HEK293 (cell line): ENCODE results near the gene CACNB2.

ENCODE experiments used
- CTCF ChIA-PET: fragments of 350-600 bp; formaldehyde crosslinking; extraction: SDS; loops from one replicate; lab custom pipeline; 2021; ENCODE audit warnings: antibody characterized with exemption; lab: Yijun Ruan, JAX
- POLR2A ChIA-PET: fragments of 300-600 bp; formaldehyde crosslinking; extraction: SDS; loops from one replicate; lab custom pipeline; 2020; ENCODE audit warnings: antibody characterized with exemption, inconsistent platforms; lab: Yijun Ruan, JAX
- H3K27ac ChIP-seq: fragments of 200-500 bp; sonication (Bioruptor generic); 2 replicates; pipeline ENCODE4 v1.5.1; 2014; ENCODE audit warnings: low read depth, low read length, control low read depth, inconsistent platforms; ENCODE audit errors: extremely low read depth
- H3K36me3 ChIP-seq, 2 experiments: fragments of 200-500 bp in 1 of 2; sonication (Bioruptor generic) in 1 of 2; 1 replicate in 1 of 2; 2 replicates in 1 of 2; pipeline ENCODE4 v1.5.1; 2014 to 2017; ENCODE audit warnings: inconsistent platforms in 2 of 2, low read length in 2 of 2; ENCODE audit not compliant: control insufficient read depth in 2 of 2, insufficient read depth in 1 of 2
- H3K4me1 ChIP-seq: fragments of 200-500 bp; sonication (Bioruptor generic); 2 replicates; pipeline ENCODE4 v1.5.1; 2014; ENCODE audit warnings: mild to moderate bottlenecking, low read length, inconsistent platforms; ENCODE audit not compliant: control insufficient read depth, insufficient read depth
- H3K4me3 ChIP-seq: 2 replicates; pipeline ENCODE4 v1.5.1; 2011; ENCODE audit warnings: low read depth, mild to moderate bottlenecking, control low read depth, low read length, moderate library complexity
- H3K9me3 ChIP-seq: fragments of 200-500 bp; sonication (Bioruptor generic); 2 replicates; pipeline ENCODE4 v1.5.1; 2014; ENCODE audit warnings: low read depth, low read length, inconsistent platforms; ENCODE audit not compliant: control insufficient read depth, insufficient read depth
- KLF7 ChIP-seq: fragments of 450-650 bp; formaldehyde crosslinking; IDR thresholded peaks from 2 replicates; pipeline ENCODE4 v1.5.1; 2016; ENCODE audit warnings: missing biosample characterization, missing genetic modification characterization, borderline replicate concordance
- ZBTB21 ChIP-seq: fragments of 450-650 bp; formaldehyde crosslinking; IDR thresholded peaks from 2 replicates; pipeline ENCODE4 v1.5.1; 2017; ENCODE audit warnings: missing biosample characterization, missing genetic modification characterization
- ZNF140 ChIP-seq: fragments of 450-650 bp; formaldehyde crosslinking; IDR thresholded peaks from 2 replicates; pipeline ENCODE4 v1.5.1; 2016; ENCODE audit warnings: missing biosample characterization, missing genetic modification characterization
- ZNF19 ChIP-seq: fragments of 450-650 bp; formaldehyde crosslinking; IDR thresholded peaks from 2 replicates; pipeline ENCODE4; 2016; ENCODE audit warnings: missing biosample characterization, missing genetic modification characterization, low read depth
- ZNF223 ChIP-seq: fragments of 450-650 bp; formaldehyde crosslinking; IDR thresholded peaks from 2 replicates; pipeline ENCODE4 v1.5.1; 2016; ENCODE audit warnings: missing biosample characterization, missing genetic modification characterization
- ZNF510 ChIP-seq: fragments of 450-650 bp; formaldehyde crosslinking; IDR thresholded peaks from 2 replicates; pipeline ENCODE4 v1.5.1; 2018; ENCODE audit warnings: mild to moderate bottlenecking, missing genetic modification characterization, missing biosample characterization; ENCODE audit not compliant: insufficient replicate concordance
- ZNF560 ChIP-seq: fragments of 450-650 bp; formaldehyde crosslinking; IDR thresholded peaks from 2 replicates; pipeline ENCODE4 v1.5.1; 2017; ENCODE audit warnings: missing biosample characterization, missing genetic modification characterization, borderline replicate concordance
- ZNF623 ChIP-seq: fragments of 450-650 bp; formaldehyde crosslinking; IDR thresholded peaks from 2 replicates; pipeline ENCODE4 v1.5.1; 2016; ENCODE audit warnings: missing biosample characterization, missing genetic modification characterization
- ZNF76 ChIP-seq: fragments of 450-650 bp; formaldehyde crosslinking; IDR thresholded peaks from 2 replicates; pipeline ENCODE4; 2016; ENCODE audit warnings: low read depth, missing biosample characterization, missing genetic modification characterization, borderline replicate concordance
- ZSCAN23 ChIP-seq: fragments of 450-650 bp; formaldehyde crosslinking; IDR thresholded peaks from 2 replicates; pipeline ENCODE4 v1.5.1; 2016; ENCODE audit warnings: missing biosample characterization, missing genetic modification characterization
- TF ChIP-seq, protein P1 (sequence below): fragments of 450-650 bp; formaldehyde crosslinking; conservative IDR thresholded peaks from 2 replicates; pipeline ENCODE4 v1.5.1; 2016; ENCODE audit warnings: low read depth, missing biosample characterization, missing genetic modification characterization
- TF ChIP-seq, protein P2 (sequence below): fragments of 450-650 bp; formaldehyde crosslinking; IDR thresholded peaks from 2 replicates; pipeline ENCODE4 v1.5.1; 2017; ENCODE audit warnings: missing biosample characterization, mild to moderate bottlenecking, missing genetic modification characterization, moderate library complexity
- TF ChIP-seq, protein P3 (sequence below): fragments of 450-650 bp; formaldehyde crosslinking; IDR thresholded peaks from 2 replicates; pipeline ENCODE4 v1.5.1; 2016; ENCODE audit warnings: missing biosample characterization, missing genetic modification characterization
- TF ChIP-seq, protein P4 (sequence below): fragments of 450-650 bp; formaldehyde crosslinking; IDR thresholded peaks from 2 replicates; pipeline ENCODE4 v1.5.1; 2017; ENCODE audit warnings: missing biosample characterization, missing genetic modification characterization

The CACNB2 gene

DNA sequence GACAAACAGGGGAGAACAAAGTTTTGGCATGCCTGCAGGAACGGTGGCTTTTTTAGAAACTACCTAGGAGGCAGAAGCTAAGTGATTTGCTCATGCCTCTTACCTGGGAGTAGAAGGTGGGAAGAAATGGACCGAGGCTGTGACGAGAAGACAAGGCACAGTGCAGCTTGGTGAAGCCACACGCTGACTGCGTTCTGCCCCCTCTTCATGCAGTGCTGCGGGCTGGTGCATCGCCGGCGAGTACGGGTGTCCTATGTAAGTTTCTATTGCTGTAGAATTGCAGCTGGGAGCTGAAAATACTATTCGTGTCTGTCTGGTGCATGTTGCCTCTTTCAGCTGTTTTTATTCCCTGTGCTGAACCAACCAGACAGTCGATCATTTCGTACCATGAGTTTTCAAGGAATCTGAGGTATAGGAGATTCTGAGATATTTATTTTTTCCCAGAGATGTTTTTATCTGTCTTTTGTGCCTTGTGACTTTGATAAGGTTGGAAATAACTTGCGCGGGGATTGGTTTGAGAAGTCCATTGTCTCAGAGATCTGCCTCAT lies 120.9 kb downstream of the CACNB2 start (continued):
- TF ChIP-seq, protein P1, sequence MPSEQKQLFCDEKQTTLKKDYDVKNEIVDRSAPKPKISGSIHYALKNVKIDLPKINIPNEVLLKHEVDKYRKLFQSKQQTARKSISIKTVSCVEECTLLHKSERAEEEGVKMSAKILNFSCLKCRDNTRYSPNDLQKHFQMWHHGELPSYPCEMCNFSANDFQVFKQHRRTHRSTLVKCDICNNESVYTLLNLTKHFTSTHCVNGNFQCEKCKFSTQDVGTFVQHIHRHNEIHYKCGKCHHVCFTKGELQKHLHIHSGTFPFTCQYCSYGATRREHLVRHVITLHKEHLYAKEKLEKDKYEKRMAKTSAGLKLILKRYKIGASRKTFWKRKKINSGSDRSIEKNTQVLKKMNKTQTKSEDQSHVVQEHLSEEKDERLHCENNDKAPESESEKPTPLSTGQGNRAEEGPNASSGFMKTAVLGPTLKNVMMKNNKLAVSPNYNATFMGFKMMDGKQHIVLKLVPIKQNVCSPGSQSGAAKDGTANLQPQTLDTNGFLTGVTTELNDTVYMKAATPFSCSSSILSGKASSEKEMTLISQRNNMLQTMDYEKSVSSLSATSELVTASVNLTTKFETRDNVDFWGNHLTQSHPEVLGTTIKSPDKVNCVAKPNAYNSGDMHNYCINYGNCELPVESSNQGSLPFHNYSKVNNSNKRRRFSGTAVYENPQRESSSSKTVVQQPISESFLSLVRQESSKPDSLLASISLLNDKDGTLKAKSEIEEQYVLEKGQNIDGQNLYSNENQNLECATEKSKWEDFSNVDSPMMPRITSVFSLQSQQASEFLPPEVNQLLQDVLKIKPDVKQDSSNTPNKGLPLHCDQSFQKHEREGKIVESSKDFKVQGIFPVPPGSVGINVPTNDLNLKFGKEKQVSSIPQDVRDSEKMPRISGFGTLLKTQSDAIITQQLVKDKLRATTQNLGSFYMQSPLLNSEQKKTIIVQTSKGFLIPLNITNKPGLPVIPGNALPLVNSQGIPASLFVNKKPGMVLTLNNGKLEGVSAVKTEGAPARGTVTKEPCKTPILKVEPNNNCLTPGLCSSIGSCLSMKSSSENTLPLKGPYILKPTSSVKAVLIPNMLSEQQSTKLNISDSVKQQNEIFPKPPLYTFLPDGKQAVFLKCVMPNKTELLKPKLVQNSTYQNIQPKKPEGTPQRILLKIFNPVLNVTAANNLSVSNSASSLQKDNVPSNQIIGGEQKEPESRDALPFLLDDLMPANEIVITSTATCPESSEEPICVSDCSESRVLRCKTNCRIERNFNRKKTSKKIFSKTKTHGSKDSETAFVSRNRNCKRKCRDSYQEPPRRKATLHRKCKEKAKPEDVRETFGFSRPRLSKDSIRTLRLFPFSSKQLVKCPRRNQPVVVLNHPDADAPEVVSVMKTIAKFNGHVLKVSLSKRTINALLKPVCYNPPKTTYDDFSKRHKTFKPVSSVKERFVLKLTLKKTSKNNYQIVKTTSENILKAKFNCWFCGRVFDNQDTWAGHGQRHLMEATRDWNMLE (tag by site-specific recombination) = no peak
- TF ChIP-seq ZNF223 (tag by site-specific recombination) (no peak), KLF7 (tag by site-specific recombination) (no peak)

DNA sequence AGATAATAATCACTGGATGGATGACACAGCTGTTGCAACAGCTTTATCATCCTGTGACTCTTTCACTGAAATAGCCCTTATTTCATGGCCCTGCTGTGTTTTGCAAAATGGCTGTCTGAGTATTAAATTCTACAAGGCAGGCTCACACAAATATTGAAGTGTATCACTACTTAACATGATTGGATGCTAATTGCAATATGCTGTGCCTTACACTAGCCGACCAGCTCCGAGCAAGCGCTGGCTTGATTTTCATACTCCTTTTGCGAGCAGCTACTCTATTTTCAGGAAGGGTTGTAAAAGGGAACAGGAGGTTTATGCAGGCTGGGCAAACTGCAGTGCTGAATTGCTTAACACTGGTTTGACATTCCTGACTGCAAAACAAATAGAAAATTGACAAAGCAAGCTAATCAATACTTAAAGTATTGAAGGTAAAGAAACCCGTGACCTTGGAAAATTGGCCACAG lies 121.6 kb downstream of the CACNB2 start:
- no peaks in the 10 kb centered on the region for H3K4me1 ChIP-seq
- POLR2A ChIA-PET = no interaction called here
- TF ChIP-seq, protein P2, sequence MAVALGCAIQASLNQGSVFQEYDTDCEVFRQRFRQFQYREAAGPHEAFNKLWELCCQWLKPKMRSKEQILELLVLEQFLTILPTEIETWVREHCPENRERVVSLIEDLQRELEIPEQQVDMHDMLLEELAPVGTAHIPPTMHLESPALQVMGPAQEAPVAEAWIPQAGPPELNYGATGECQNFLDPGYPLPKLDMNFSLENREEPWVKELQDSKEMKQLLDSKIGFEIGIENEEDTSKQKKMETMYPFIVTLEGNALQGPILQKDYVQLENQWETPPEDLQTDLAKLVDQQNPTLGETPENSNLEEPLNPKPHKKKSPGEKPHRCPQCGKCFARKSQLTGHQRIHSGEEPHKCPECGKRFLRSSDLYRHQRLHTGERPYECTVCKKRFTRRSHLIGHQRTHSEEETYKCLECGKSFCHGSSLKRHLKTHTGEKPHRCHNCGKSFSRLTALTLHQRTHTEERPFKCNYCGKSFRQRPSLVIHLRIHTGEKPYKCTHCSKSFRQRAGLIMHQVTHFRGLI (tag by site-specific recombination) = peak; percentile 24; the same call in 1 of the 2 replicates
- TF ChIP-seq ZNF510 (tag by site-specific recombination) = no peak
- no peak overlapping the region for H3K27ac ChIP-seq
- no peak overlapping the region for H3K4me3 ChIP-seq
- H3K36me3 ChIP-seq = no peaks in the 10 kb centered on the region
- CTCF ChIA-PET = interaction anchor here (0.7 to 1.2 kb wide), 3 partner anchors 14 to 414 kb away, joined by 3 to 5 read pairs (median 3); no protein-coding TSS in a partner anchor
- H3K9me3 ChIP-seq = no peaks in the 10 kb centered on the region

DNA sequence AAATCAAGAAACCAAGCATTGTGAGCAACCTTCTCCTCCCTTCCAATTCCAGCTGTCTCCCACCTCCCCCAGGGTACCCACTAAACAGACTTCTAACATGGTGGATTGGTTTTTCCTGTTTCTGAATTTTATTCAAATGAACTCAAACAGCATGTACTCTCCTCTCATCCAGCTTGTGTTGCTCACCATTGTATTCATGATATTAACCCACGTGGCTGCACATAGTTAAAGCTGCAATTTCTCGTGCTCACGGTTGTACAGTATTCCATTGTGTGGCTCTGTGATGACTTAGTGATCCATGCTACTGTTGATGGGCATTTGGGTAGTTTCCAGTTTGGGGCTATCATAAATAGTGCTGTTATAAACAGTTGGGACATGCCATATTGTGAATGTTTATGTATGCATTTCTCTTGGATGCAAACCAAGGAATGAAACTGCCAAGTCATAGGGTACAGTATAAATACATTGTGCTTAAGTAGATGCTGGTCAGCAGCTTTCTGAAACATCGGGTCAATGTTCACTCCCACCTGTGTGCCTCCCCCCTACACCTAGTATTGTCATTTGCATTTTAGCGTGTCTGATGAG lies 124.3 kb downstream of the CACNB2 start:
- POLR2A ChIA-PET = no interaction called here
- Histone ChIP-seq H3K36me3 (no peaks in the 10 kb centered on the region), H3K27ac (no peak overlapping the region)
- TF ChIP-seq ZNF623 (tag by site-specific recombination) (no peak), ZNF76 (no peak), ZNF140 (no peak), ZNF560 (tag by site-specific recombination) (no peak), ZNF19 (no peak), ZSCAN23 (no peak), ZBTB21 (tag by site-specific recombination) (no peak)
- TF ChIP-seq, protein P3, sequence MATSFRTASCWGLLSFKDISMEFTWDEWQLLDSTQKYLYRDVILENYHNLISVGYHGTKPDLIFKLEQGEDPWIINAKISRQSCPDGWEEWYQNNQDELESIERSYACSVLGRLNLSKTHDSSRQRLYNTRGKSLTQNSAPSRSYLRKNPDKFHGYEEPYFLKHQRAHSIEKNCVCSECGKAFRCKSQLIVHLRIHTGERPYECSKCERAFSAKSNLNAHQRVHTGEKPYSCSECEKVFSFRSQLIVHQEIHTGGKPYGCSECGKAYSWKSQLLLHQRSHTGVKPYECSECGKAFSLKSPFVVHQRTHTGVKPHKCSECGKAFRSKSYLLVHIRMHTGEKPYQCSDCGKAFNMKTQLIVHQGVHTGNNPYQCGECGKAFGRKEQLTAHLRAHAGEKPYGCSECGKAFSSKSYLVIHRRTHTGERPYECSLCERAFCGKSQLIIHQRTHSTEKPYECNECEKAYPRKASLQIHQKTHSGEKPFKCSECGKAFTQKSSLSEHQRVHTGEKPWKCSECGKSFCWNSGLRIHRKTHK (tag by site-specific recombination) = no peak
- TF ChIP-seq, protein P4, sequence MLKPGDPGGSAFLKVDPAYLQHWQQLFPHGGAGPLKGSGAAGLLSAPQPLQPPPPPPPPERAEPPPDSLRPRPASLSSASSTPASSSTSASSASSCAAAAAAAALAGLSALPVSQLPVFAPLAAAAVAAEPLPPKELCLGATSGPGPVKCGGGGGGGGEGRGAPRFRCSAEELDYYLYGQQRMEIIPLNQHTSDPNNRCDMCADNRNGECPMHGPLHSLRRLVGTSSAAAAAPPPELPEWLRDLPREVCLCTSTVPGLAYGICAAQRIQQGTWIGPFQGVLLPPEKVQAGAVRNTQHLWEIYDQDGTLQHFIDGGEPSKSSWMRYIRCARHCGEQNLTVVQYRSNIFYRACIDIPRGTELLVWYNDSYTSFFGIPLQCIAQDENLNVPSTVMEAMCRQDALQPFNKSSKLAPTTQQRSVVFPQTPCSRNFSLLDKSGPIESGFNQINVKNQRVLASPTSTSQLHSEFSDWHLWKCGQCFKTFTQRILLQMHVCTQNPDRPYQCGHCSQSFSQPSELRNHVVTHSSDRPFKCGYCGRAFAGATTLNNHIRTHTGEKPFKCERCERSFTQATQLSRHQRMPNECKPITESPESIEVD (tag by site-specific recombination) = no peak
- TF ChIP-seq, all 188 proteins: peak for 0
- CTCF ChIA-PET = no interaction called here
- no peak overlapping the region for H3K4me3 ChIP-seq
- H3K4me1 ChIP-seq = no peaks in the 10 kb centered on the region
- no peaks in the 10 kb centered on the region for H3K9me3 ChIP-seq
